Panc1 (cell line): ENCODE results near the gene TMEM87B. TPM values are rescaled to one million over a fixed set of nuclear protein-coding genes. Genes with fewer than 3 reads are reported as not detected.

ENCODE experiments used
- ATAC-seq: fragments of 200-7000 bp; cut with Tn5 transposase; 2 replicates; pipeline ENCODE4 v1.9.1; 2020; ENCODE audit warnings: mild to moderate bottlenecking, moderate library complexity
- BruUV-seq: library from RNA; stranded (reverse); fragments of 400-500 nt; replicated peaks from 2 replicates; lab custom pipeline; 2021; lab: Mats Ljungman, UMichigan
- CTCF ChIA-PET: fragments of 300-600 bp; sonication (Branson Sonifier 250); formaldehyde crosslinking; loops from one replicate; lab custom pipeline; 2022; ENCODE audit warnings: antibody characterized with exemption; lab: Charles Lee
- POLR2A ChIA-PET: fragments of 300-600 bp; sonication (Branson Sonifier 250); formaldehyde crosslinking; loops from one replicate; lab custom pipeline; 2022; ENCODE audit warnings: antibody characterized with exemption; lab: Charles Lee
- DNase-seq: peaks from one replicate; pipeline ENCODE4 v3.0.0-alpha.2; 2010; ENCODE audit warnings: low read depth, low spot score
- H3K27ac ChIP-seq: 2 replicates; pipeline ENCODE4 v1.5.1; 2011; ENCODE audit warnings: mild to moderate bottlenecking, low read length, inconsistent platforms
- H3K27me3 ChIP-seq: fragments of 200-500 bp; sonication (Bioruptor generic); 2 replicates; pipeline ENCODE4 v1.6.0; 2014; ENCODE audit warnings: low read length, inconsistent platforms; ENCODE audit not compliant: control insufficient read depth, insufficient read depth
- H3K36me3 ChIP-seq: fragments of 200-500 bp; sonication (Bioruptor generic); 2 replicates; pipeline ENCODE4 v1.5.1; 2014; ENCODE audit warnings: inconsistent platforms, mild to moderate bottlenecking, low read length, moderate library complexity; ENCODE audit not compliant: control insufficient read depth, insufficient read depth
- H3K4me1 ChIP-seq: 2 replicates; pipeline ENCODE4 v1.5.1; 2011; ENCODE audit warnings: inconsistent platforms, mild to moderate bottlenecking, low read length, moderate library complexity; ENCODE audit not compliant: control insufficient read depth, insufficient read depth
- H3K4me3 ChIP-seq, 2 experiments: 2 replicates each; pipeline ENCODE4 v1.5.1; 2011 to 2012; ENCODE audit warnings: low read depth in 2 of 2, low read length in 2 of 2, mild to moderate bottlenecking in 2 of 2, inconsistent platforms in 1 of 2, moderate library complexity in 1 of 2
- H3K9me3 ChIP-seq: fragments of 200-500 bp; sonication (Bioruptor generic); 2 replicates; pipeline ENCODE4 v1.5.1; 2014; ENCODE audit warnings: low read depth, mild to moderate bottlenecking, inconsistent platforms, low read length, moderate library complexity; ENCODE audit not compliant: control insufficient read depth, insufficient read depth
- POLR2AphosphoS5 ChIP-seq: IDR thresholded peaks from 2 replicates; pipeline ENCODE4 v1.6.1; 2012; ENCODE audit warnings: mild to moderate bottlenecking, low read depth, low read length, moderate library complexity
- SIN3A ChIP-seq: IDR thresholded peaks from 2 replicates; pipeline ENCODE4 v1.6.1; 2012; ENCODE audit warnings: low read depth, mild to moderate bottlenecking, low read length, moderate library complexity, borderline replicate concordance; ENCODE audit not compliant: insufficient read depth
- TCF7L2 ChIP-seq: IDR thresholded peaks from 2 replicates; pipeline ENCODE4 v1.6.1; 2011; ENCODE audit warnings: mild to moderate bottlenecking, low read depth, low read length, inconsistent platforms
- in situ Hi-C: cut with HindIII; loops from 2 replicates; pipeline ENCODE4 v1.10.0; 2016; ENCODE audit warnings: low sequenced_read_pairs, low pct_unique_long_range_greater_than_20kb
- intact Hi-C: fragments of 100-400 bp; cut with micrococcal nuclease; formaldehyde crosslinking; loops from one replicate; pipeline ENCODE4 v1.10.0; 2022; ENCODE audit not compliant: unreplicated experiment
- total RNA-seq: library from RNA; stranded (reverse); gene quantifications from one replicate; pipeline ENCODE4 v1.2.1, GENCODE V29; 2021; ENCODE audit not compliant: unreplicated experiment
- TF ChIP-seq, protein P1 (sequence below), 2 experiments: IDR thresholded peaks; 2 replicates each; pipeline ENCODE4 v1.6.1; 2011 to 2012; ENCODE audit warnings: low read depth in 2 of 2, control low read depth in 1 of 2, low read length in 1 of 2, mild to moderate bottlenecking in 1 of 2, moderate library complexity in 1 of 2; ENCODE audit not compliant: insufficient read depth in 1 of 2
- TF ChIP-seq, protein P2 (sequence below): fragments of 450-650 bp; IDR thresholded peaks from 2 replicates; pipeline ENCODE4 v1.5.1; 2017; ENCODE audit warnings: mild to moderate bottlenecking

The TMEM87B gene
- total RNA-seq, 1 experiment from 2014 or later, result 22.8 TPM

DNA sequence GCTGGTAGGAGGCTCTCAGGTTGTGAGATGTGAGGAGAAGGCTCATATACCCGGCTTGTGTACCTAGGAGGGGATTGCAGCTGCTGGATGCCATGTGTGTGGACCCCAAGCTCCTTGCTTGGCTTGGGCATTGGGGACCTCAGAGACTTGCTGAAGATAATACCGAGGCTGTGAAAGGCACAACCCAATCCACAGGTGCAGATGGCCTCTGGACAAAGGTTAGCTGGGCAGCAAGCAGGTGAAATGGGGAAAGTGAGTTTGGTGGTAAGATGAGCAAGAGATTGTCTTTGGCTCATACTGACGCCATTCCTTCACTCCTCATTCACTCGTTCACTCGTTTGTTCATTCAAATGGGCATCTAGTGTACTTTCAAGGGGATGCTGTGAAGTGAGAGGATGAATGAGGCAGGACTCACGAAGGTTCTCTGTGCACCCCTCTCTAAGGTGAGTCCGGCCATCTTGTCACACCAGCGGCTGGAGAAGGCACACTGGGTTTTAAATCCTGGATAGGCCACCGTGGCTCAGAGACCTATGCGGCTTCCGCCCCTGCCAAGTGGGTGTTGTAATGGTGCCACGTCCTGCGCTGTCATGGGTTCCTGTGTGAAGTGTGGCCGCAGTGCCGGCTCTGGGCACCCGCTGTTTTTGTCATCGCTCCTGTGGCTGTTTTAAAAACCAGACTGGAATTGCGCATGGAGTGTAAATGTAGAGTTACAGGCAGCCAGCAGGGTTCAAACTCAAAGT lies 96.8 kb downstream of the TMEM87B start:
- in situ Hi-C loops (no loop called here), intact Hi-C loops (no loop called here)
- ATAC-seq (no peak), DNase-seq (no peak)
- Histone ChIP-seq H3K9me3 (no peaks in the 10 kb centered on the region), H3K4me3 (no peak overlapping the region), H3K36me3 (no peaks in the 10 kb centered on the region), H3K4me1 (no peaks in the 10 kb centered on the region), H3K27ac (no peak overlapping the region), H3K27me3 (no peaks in the 10 kb centered on the region)
- no TSS peak for BruUV-seq
- POLR2A ChIA-PET, result no interaction called here
- TF ChIP-seq POLR2AphosphoS5, result no peak
- TF ChIP-seq SIN3A, result no peak
- TF ChIP-seq TCF7L2, result no peak
- TF ChIP-seq, protein P1, sequence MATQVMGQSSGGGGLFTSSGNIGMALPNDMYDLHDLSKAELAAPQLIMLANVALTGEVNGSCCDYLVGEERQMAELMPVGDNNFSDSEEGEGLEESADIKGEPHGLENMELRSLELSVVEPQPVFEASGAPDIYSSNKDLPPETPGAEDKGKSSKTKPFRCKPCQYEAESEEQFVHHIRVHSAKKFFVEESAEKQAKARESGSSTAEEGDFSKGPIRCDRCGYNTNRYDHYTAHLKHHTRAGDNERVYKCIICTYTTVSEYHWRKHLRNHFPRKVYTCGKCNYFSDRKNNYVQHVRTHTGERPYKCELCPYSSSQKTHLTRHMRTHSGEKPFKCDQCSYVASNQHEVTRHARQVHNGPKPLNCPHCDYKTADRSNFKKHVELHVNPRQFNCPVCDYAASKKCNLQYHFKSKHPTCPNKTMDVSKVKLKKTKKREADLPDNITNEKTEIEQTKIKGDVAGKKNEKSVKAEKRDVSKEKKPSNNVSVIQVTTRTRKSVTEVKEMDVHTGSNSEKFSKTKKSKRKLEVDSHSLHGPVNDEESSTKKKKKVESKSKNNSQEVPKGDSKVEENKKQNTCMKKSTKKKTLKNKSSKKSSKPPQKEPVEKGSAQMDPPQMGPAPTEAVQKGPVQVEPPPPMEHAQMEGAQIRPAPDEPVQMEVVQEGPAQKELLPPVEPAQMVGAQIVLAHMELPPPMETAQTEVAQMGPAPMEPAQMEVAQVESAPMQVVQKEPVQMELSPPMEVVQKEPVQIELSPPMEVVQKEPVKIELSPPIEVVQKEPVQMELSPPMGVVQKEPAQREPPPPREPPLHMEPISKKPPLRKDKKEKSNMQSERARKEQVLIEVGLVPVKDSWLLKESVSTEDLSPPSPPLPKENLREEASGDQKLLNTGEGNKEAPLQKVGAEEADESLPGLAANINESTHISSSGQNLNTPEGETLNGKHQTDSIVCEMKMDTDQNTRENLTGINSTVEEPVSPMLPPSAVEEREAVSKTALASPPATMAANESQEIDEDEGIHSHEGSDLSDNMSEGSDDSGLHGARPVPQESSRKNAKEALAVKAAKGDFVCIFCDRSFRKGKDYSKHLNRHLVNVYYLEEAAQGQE (IDR thresholded peaks at IDR 0.05; ENCODE audit: insufficient read depth in 1 of 2, low read depth in 2 of 2, low read length in 1 of 2), result no peak
- TF ChIP-seq, protein P2, sequence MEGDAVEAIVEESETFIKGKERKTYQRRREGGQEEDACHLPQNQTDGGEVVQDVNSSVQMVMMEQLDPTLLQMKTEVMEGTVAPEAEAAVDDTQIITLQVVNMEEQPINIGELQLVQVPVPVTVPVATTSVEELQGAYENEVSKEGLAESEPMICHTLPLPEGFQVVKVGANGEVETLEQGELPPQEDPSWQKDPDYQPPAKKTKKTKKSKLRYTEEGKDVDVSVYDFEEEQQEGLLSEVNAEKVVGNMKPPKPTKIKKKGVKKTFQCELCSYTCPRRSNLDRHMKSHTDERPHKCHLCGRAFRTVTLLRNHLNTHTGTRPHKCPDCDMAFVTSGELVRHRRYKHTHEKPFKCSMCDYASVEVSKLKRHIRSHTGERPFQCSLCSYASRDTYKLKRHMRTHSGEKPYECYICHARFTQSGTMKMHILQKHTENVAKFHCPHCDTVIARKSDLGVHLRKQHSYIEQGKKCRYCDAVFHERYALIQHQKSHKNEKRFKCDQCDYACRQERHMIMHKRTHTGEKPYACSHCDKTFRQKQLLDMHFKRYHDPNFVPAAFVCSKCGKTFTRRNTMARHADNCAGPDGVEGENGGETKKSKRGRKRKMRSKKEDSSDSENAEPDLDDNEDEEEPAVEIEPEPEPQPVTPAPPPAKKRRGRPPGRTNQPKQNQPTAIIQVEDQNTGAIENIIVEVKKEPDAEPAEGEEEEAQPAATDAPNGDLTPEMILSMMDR, result no peak
- CTCF ChIA-PET, result no interaction called here

DNA sequence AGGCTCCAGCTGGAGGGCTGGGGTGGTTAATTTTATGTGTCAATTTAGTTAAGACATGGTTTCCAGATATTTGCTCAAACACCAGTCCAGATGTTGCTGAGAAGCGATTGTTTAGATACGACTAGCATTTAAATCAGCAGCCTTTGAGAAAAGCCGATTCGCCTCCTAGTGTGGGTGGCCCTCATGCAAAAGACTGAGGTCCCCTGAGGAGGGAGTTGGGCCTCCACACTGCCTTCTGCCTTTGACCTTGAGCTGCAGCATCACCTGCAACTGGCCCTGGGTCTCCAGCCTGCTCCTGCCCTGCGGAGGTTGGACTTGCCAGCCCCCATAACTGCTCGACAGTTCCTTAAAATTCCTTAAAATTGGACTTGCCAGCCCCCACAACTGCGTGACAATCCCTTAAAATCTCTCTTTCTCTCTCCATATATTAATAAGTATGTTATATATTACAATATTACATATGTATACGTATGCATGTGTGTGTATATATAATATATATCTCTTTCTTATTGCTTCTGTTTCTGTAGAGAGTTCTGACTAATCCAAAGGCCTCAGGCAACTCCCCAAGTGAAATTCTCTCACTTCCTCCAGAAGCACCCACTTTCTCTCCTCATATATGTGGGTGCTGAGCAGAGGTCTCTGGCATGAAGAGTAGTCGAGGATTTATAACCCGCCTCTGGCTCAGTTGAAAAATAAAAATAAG lies 97.6 kb downstream of the TMEM87B start:
- BruUV-seq, result no TSS peak
- H3K4me3 ChIP-seq, result no peak overlapping the region
- CTCF ChIA-PET, result no interaction called here
- H3K9me3 ChIP-seq, result no peaks in the 10 kb centered on the region
- POLR2A ChIA-PET, result no interaction called here
- intact Hi-C loops (no loop called here), in situ Hi-C loops (no loop called here)
- no peak overlapping the region for H3K27ac ChIP-seq
- TF ChIP-seq POLR2AphosphoS5 (no peak), SIN3A (no peak), TCF7L2 (no peak)
- TF ChIP-seq, protein P1 (IDR thresholded peaks at IDR 0.05; ENCODE audit: insufficient read depth in 1 of 2, low read depth in 2 of 2, low read length in 1 of 2), result no peak
- TF ChIP-seq, protein P2, result no peak
- ATAC-seq, result no peak
- no peaks in the 10 kb centered on the region for H3K27me3 ChIP-seq
- no peak for DNase-seq
- H3K36me3 ChIP-seq, result no peaks in the 10 kb centered on the region
- H3K4me1 ChIP-seq, result no peaks in the 10 kb centered on the region
